PFSK-1 (cell line): ENCODE data around the gene ARL6IP5.

Source experiments
- FOXP2 ChIP-seq: optimal IDR thresholded peaks from 2 replicates; pipeline ENCODE3; 2011; ENCODE audit warnings: borderline replicate concordance, control low read depth, inconsistent platforms; ENCODE audit not compliant: insufficient read depth; ENCODE audit errors: extremely low read length, extremely low read depth
- POLR2AphosphoS5 ChIP-seq: IDR thresholded peaks from 2 replicates; pipeline ENCODE4 v1.6.1; 2012; ENCODE audit warnings: low read depth, mild to moderate bottlenecking, control low read depth, low read length, moderate library complexity
- SIN3A ChIP-seq: IDR thresholded peaks from 2 replicates; pipeline ENCODE4 v1.6.1; 2012; ENCODE audit warnings: mild to moderate bottlenecking, low read length, moderate library complexity, borderline replicate concordance; ENCODE audit not compliant: insufficient read depth
- TAF1 ChIP-seq: IDR thresholded peaks from 2 replicates; pipeline ENCODE4 v1.6.1; 2012; ENCODE audit warnings: low read length, control low read depth, borderline replicate concordance; ENCODE audit not compliant: insufficient read depth
- TF ChIP-seq, protein P1 (sequence below), 2 experiments: IDR thresholded peaks; 2 replicates each; pipeline versions ENCODE4 v1.6.1 to v1.8.0; 2011 to 2012; ENCODE audit warnings: low read depth in 2 of 2, low read length in 2 of 2, control low read depth in 1 of 2, inconsistent platforms in 1 of 2, mild to moderate bottlenecking in 1 of 2, moderate library complexity in 1 of 2; ENCODE audit not compliant: insufficient read depth in 1 of 2

ARL6IP5 gene

DNA sequence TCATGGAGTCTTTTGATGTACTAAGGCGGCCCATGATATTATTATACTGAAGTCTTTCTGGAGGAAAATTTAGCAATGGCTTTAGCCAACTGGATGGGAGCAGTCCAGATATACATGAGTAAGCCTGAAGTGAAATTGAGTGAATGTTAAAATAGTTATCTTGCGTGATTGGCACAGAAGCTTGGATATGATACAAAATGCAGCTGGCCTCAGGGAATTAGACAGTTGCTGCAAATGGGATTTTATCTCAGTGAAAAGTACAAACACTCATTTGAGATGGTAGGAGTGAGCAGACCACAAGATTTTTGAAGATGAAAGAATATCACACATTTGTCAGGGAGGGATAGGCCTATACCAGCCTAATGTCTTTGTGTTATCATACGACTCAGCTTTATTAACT, 28.8 kb downstream of the ARL6IP5 start:
- TF ChIP-seq TAF1: no peak
- TF ChIP-seq FOXP2: no peak
- TF ChIP-seq, protein P1, sequence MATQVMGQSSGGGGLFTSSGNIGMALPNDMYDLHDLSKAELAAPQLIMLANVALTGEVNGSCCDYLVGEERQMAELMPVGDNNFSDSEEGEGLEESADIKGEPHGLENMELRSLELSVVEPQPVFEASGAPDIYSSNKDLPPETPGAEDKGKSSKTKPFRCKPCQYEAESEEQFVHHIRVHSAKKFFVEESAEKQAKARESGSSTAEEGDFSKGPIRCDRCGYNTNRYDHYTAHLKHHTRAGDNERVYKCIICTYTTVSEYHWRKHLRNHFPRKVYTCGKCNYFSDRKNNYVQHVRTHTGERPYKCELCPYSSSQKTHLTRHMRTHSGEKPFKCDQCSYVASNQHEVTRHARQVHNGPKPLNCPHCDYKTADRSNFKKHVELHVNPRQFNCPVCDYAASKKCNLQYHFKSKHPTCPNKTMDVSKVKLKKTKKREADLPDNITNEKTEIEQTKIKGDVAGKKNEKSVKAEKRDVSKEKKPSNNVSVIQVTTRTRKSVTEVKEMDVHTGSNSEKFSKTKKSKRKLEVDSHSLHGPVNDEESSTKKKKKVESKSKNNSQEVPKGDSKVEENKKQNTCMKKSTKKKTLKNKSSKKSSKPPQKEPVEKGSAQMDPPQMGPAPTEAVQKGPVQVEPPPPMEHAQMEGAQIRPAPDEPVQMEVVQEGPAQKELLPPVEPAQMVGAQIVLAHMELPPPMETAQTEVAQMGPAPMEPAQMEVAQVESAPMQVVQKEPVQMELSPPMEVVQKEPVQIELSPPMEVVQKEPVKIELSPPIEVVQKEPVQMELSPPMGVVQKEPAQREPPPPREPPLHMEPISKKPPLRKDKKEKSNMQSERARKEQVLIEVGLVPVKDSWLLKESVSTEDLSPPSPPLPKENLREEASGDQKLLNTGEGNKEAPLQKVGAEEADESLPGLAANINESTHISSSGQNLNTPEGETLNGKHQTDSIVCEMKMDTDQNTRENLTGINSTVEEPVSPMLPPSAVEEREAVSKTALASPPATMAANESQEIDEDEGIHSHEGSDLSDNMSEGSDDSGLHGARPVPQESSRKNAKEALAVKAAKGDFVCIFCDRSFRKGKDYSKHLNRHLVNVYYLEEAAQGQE (IDR thresholded peaks at IDR 0.05; ENCODE audit: insufficient read depth in 1 of 2, low read depth in 2 of 2, low read length in 2 of 2): no peak
- no peak for TF ChIP-seq SIN3A
- TF ChIP-seq POLR2AphosphoS5: no peak

DNA sequence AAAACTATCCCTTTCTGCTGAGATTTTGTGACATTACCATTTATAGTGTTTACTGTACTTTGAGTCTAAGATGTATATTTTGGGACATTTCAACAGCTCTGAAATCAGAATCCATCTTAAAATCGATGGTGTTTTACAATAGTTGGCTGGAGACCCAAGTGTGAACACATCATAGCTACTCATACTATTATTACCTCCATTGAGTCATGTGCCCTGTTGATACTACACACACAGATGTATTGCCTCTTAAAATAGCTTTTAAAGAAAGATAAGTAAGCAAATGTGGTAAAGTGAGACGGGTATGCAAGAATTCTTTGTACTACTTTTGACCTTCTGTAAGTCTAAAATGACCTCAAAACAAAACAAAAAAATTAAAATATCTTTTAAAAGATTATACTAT, 31.0 kb downstream of the ARL6IP5 start:
- TF ChIP-seq POLR2AphosphoS5 (no peak), FOXP2 (no peak), TAF1 (no peak), SIN3A (no peak)
- TF ChIP-seq, protein P1 (IDR thresholded peaks at IDR 0.05; ENCODE audit: insufficient read depth in 1 of 2, low read depth in 2 of 2, low read length in 2 of 2): no peak

DNA sequence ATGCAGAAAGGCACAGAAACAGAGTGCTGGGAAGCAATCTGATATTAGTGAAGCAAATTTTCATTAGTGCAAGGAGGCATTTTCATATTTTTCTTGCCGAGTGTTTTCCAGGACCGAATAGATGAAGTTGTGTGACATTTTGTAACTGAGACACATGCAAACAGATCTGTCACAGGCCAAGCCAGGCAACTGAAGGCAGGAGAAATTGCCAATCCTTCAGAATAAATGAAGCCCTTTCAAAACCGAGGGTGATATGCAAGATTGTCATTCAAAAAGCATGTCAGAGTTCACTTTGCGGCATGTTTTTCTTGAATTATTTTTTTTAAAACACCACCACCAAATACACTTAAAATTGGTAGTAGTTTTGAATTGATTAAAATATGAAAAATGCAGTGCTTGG, 31.4 kb downstream of the ARL6IP5 start:
- no peak for TF ChIP-seq TAF1
- TF ChIP-seq SIN3A: no peak

DNA sequence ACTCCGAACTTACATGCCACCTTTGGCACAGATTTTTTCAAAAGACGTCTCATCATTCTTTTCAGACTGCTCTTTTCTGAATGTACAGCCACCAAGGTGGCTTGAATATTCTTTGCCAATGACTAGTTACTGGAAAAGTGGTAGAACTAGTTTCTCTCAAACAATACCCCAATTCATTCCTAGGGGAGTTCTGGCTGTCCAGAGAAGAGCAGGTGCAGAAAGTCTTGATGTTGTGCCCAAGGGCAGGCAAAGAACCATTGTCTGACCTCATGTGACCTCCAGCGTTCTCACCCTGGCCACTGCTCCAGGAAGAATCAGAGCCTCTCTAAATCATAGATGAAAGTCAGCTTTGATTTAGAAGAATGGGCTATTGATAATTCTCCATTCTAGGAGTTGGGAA, 32.2 kb downstream of the ARL6IP5 start:
- TF ChIP-seq SIN3A (no peak), FOXP2 (no peak), TAF1 (no peak), POLR2AphosphoS5 (no peak)
- TF ChIP-seq, protein P1 (IDR thresholded peaks at IDR 0.05; ENCODE audit: insufficient read depth in 1 of 2, low read depth in 2 of 2, low read length in 2 of 2): no peak

DNA sequence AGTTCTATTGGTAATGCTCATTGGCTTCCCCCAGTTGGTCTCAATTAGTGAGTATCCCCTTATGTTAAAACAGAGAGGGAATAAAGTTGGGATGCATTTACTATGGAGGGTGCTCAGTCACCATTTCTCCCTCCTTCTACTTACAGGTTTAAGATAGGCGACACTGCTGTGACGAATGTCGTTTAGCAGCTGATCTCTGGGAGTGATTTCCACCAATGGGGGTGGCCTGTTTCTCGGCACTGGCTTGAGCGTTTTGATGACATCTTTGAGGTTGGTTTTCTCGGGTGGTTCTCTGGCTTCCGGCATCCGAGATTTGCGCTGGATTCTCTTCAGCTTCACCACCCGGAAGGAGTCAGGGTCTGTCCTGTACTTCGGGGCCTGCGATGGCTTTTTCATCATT, 33.8 kb downstream of the ARL6IP5 start:
- TF ChIP-seq, protein P1 (IDR thresholded peaks at IDR 0.05; ENCODE audit: insufficient read depth in 1 of 2, low read depth in 2 of 2, low read length in 2 of 2): no peak
- TF ChIP-seq SIN3A (no peak), FOXP2 (no peak), TAF1 (no peak), POLR2AphosphoS5 (no peak)
